Endothelial cell (in vitro differentiated cells): ENCODE measurements around the gene ZNG1C. TPM values are rescaled to one million over a fixed set of nuclear protein-coding genes. Genes with fewer than 3 reads are reported as not detected.
"Not testable (repeated sequence)": the region's sequence is repeated elsewhere in the genome, so short reads cannot be mapped to it uniquely, and the experiment has no call there.

Experiments
- DNase-seq: peaks from one replicate; pipeline ENCODE4 v3.0.0; 2021; ENCODE audit warnings: low spot score
- H3K27ac Mint-ChIP-seq: one replicate; pipeline ENCODE4 v1.8.0; 2021; ENCODE audit warnings: mixed read lengths, inconsistent platforms; ENCODE audit not compliant: unreplicated experiment
- H3K27me3 Mint-ChIP-seq: one replicate; pipeline ENCODE4 v1.8.0; 2021; ENCODE audit warnings: mild to moderate bottlenecking, moderate library complexity, mixed read lengths, inconsistent platforms; ENCODE audit not compliant: unreplicated experiment
- H3K36me3 Mint-ChIP-seq: one replicate; pipeline ENCODE4 v1.8.0; 2021; ENCODE audit warnings: mild to moderate bottlenecking, low read depth, mixed read lengths, inconsistent platforms; ENCODE audit not compliant: unreplicated experiment
- H3K4me1 Mint-ChIP-seq: one replicate; pipeline ENCODE4 v1.8.0; 2021; ENCODE audit warnings: mild to moderate bottlenecking, mixed read lengths, inconsistent platforms; ENCODE audit not compliant: unreplicated experiment
- H3K4me3 Mint-ChIP-seq: one replicate; pipeline ENCODE4 v1.8.0; 2021; ENCODE audit warnings: mild to moderate bottlenecking, mixed read lengths, inconsistent platforms; ENCODE audit not compliant: unreplicated experiment
- H3K9me3 Mint-ChIP-seq: one replicate; pipeline ENCODE4 v1.8.0; 2021; ENCODE audit warnings: mixed read lengths, inconsistent platforms; ENCODE audit not compliant: unreplicated experiment
- long read RNA-seq: library from polyadenylated mRNA; unstranded; transcript quantifications from one replicate; pipeline ENCODE4 v2.0.0, GENCODE V29; 2020; ENCODE audit not compliant: unreplicated experiment
- total RNA-seq: library from RNA; stranded (reverse); fragmentation: NEBNext Ultra II Directional; extraction: Animal tissue kit (Norgen Biotek cat#: 25700); gene quantifications from one replicate; pipeline ENCODE4 v1.2.1, GENCODE V29; 2021; ENCODE audit not compliant: unreplicated experiment

Gene ZNG1C
- 15.2 TPM for total RNA-seq
- long read RNA-seq, transcript CBWD3-206 (3 exons, 1,736 nt): major isoform, 7 of 11 reads
- long read RNA-seq, partial matches to known transcripts: 0 of 11 reads
- long read RNA-seq, other reads (novel, unspliced or antisense): 4 of 11 reads

GRCh38 chr9:68241683-68242082 lies at the start of gene ZNG1C:
ZNG1C (plus strand) TSS chr9:68241983; CDS start chr9:68242032, 49 bp downstream.
- H3K9me3 Mint-ChIP-seq: not testable (repeated sequence)

GRCh38 chr9:68242437-68242836 lies 654 bp downstream of the ZNG1C start:
- DNase-seq, H3K9me3 Mint-ChIP-seq, H3K4me1 Mint-ChIP-seq, H3K4me3 Mint-ChIP-seq, H3K36me3 Mint-ChIP-seq, H3K27ac Mint-ChIP-seq, H3K27me3 Mint-ChIP-seq: not testable (repeated sequence)

More at GRCh38 chr9:68241683-68242082, at the start of gene ZNG1C:
- H3K4me1 Mint-ChIP-seq, H3K27ac Mint-ChIP-seq, DNase-seq, H3K36me3 Mint-ChIP-seq, H3K27me3 Mint-ChIP-seq, H3K4me3 Mint-ChIP-seq: not testable (repeated sequence)

- not testable (repeated sequence) for H3K4me3 Mint-ChIP-seq, H3K36me3 Mint-ChIP-seq, H3K4me1 Mint-ChIP-seq, DNase-seq, H3K27me3 Mint-ChIP-seq, H3K9me3 Mint-ChIP-seq, H3K27ac Mint-ChIP-seq
These were observed 39.3 kb downstream of the ZNG1C start for GRCh38 chr9:68281041-68281440.

GRCh38 chr9:68302567-68302966 lies 60.8 kb downstream of the ZNG1C start, which contains the start of gene FOXD4L3:
FOXD4L3 (plus strand) TSS chr9:68302867; CDS start chr9:68302952, 85 bp downstream.
- H3K27me3 Mint-ChIP-seq, DNase-seq, H3K36me3 Mint-ChIP-seq, H3K27ac Mint-ChIP-seq, H3K4me1 Mint-ChIP-seq, H3K9me3 Mint-ChIP-seq, H3K4me3 Mint-ChIP-seq: not testable (repeated sequence)

GRCh38 chr9:68303771-68304170 lies 62.0 kb downstream of the ZNG1C start:
- H3K27ac Mint-ChIP-seq, DNase-seq, H3K27me3 Mint-ChIP-seq, H3K4me3 Mint-ChIP-seq, H3K36me3 Mint-ChIP-seq, H3K4me1 Mint-ChIP-seq, H3K9me3 Mint-ChIP-seq: not testable (repeated sequence)

- not testable (repeated sequence) for H3K27me3 Mint-ChIP-seq, H3K27ac Mint-ChIP-seq, H3K4me1 Mint-ChIP-seq, DNase-seq, H3K36me3 Mint-ChIP-seq, H3K9me3 Mint-ChIP-seq, H3K4me3 Mint-ChIP-seq
These were observed 62.4 kb downstream of the ZNG1C start for GRCh38 chr9:68304212-68304611.

- not testable (repeated sequence) for H3K9me3 Mint-ChIP-seq, H3K27me3 Mint-ChIP-seq, H3K4me1 Mint-ChIP-seq, H3K36me3 Mint-ChIP-seq, DNase-seq, H3K4me3 Mint-ChIP-seq, H3K27ac Mint-ChIP-seq
These were observed 63.0 kb downstream of the ZNG1C start for GRCh38 chr9:68304777-68305176.

GRCh38 chr9:68305680-68306285 lies 64.0 kb downstream of the ZNG1C start:
- not testable (repeated sequence) for H3K27me3 Mint-ChIP-seq, H3K4me3 Mint-ChIP-seq, H3K27ac Mint-ChIP-seq, H3K36me3 Mint-ChIP-seq, H3K4me1 Mint-ChIP-seq, H3K9me3 Mint-ChIP-seq, DNase-seq

- not testable (repeated sequence) for DNase-seq, H3K36me3 Mint-ChIP-seq, H3K27me3 Mint-ChIP-seq, H3K4me3 Mint-ChIP-seq, H3K4me1 Mint-ChIP-seq, H3K9me3 Mint-ChIP-seq, H3K27ac Mint-ChIP-seq
These were observed 64.7 kb downstream of the ZNG1C start for GRCh38 chr9:68306391-68306964.

GRCh38 chr9:68307127-68307526 lies 65.3 kb downstream of the ZNG1C start:
- H3K4me1 Mint-ChIP-seq, H3K27ac Mint-ChIP-seq, DNase-seq: not testable (repeated sequence)

GRCh38 chr9:68307654-68308053 lies 65.9 kb downstream of the ZNG1C start:
- H3K4me1 Mint-ChIP-seq, H3K4me3 Mint-ChIP-seq, H3K27me3 Mint-ChIP-seq, H3K9me3 Mint-ChIP-seq, H3K27ac Mint-ChIP-seq, DNase-seq, H3K36me3 Mint-ChIP-seq: not testable (repeated sequence)

More at GRCh38 chr9:68307127-68307526, 65.3 kb downstream of the ZNG1C start:
- not testable (repeated sequence) for H3K27me3 Mint-ChIP-seq, H3K36me3 Mint-ChIP-seq, H3K9me3 Mint-ChIP-seq, H3K4me3 Mint-ChIP-seq

- not testable (repeated sequence) for H3K4me1 Mint-ChIP-seq, H3K36me3 Mint-ChIP-seq, H3K27ac Mint-ChIP-seq, H3K27me3 Mint-ChIP-seq, DNase-seq, H3K4me3 Mint-ChIP-seq, H3K9me3 Mint-ChIP-seq
These were observed 69.4 kb downstream of the ZNG1C start for GRCh38 chr9:68311208-68311607.
